ENCODE results near the gene MBOAT1. TPM values are rescaled to one million over a fixed set of nuclear protein-coding genes. Genes with fewer than 3 reads are reported as not detected.

The MBOAT1 gene
- total RNA-seq, 8 experiments from 2014 or later = 0.46 to 3.6 (median 1.4) TPM

DNA sequence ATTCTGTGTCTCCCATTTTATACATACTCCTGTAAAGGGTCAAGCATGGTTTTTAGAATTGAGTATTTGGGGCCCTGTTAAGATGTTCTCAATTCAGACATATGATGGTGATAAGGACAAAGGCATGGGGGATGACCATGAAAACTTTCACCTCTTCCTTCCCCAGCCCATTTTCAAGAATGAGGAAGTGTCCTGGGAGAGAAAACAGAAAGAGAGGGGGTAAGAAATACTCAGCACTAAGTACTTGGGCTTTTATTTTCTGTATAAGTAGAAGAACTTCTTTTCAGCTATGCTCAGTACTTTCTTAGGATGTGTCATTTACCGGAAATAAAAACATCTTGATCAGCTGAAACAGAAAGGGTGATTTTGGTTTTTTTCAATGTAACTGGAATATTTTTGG, 10.9 kb upstream of the MBOAT1 start:
- Histone ChIP-seq H3K4me3 (no peak overlapping the region), H3K27ac (no peak overlapping the region), H3K4me1 (replicated peaks in 1 of 2) (no peaks in the 10 kb centered on the region)
- in situ Hi-C loops (cut with MboI; ENCODE audit: low pct_unique_long_range_greater_than_20kb in 2 of 9, low sequenced_read_pairs in 9 of 9, unreplicated experiment in 9 of 9) = no loop called here
- ATAC-seq (replicated peaks in 6 of 8) = no peak
- WGBS, 10 experiments = 44 to 100% (median 92%) methylated on average over 1 of the region's 1 CpG; no CpG with 5 or more reads in 3 of the 10 experiments

DNA sequence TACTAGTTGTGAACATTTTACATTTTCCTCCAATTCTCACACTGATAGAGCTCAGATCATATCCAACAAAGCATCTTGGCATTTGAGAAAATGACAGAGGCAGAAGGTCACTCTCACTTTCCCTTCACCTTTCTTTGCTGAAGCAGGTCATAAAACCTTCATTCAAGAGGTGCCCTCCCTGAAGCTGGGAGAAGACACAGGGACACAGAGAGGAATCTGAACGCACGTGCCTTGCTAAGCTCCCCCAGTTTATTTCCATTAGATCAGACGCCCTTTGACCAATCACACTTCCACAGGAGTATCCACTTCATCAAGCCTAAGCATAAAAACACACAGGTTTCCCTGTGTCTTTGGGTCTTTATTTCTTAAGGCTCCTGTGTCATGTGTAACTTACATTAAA, 9.2 kb upstream of the MBOAT1 start:
- H3K27ac ChIP-seq = no peak overlapping the region
- 55 to 88% (median 69%) methylated on average over 1 to 3 of the region's 3 CpGs; no CpG with 5 or more reads in 3 of the 10 experiments for WGBS, 10 experiments
- no peak for ATAC-seq (replicated peaks in 6 of 8)
- in situ Hi-C loops (cut with MboI; ENCODE audit: low pct_unique_long_range_greater_than_20kb in 2 of 9, low sequenced_read_pairs in 9 of 9, unreplicated experiment in 9 of 9) = no loop called here
- H3K4me3 ChIP-seq = no peak overlapping the region
- no peaks in the 10 kb centered on the region for H3K4me1 ChIP-seq (replicated peaks in 1 of 2)

DNA sequence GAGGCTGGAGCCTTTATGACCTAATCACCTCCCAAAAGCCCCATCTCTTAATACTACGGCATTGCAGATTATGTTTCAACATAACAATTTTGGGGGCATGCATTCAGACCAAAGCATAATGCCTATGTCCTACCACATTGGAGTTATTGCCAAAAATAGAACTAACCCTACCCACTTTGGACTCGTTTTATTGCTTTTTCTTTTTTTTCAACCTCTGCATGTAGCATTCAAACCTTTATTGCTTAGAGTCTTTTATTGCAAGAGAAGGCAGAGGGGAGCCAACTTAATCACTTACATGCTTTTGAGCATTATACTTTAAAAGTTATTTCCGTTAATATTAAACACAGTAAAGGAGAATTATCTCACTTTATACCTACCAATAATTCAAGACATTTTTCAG, 8.1 kb upstream of the MBOAT1 start:
- H3K4me1 ChIP-seq (replicated peaks in 1 of 2) = no peaks in the 10 kb centered on the region
- WGBS, 10 experiments = 32 to 97% (median 67%) methylated on average over 1 to 3 of the region's 3 CpGs
- no peak for ATAC-seq (replicated peaks in 6 of 8)
- in situ Hi-C loops (cut with MboI; ENCODE audit: low pct_unique_long_range_greater_than_20kb in 2 of 9, low sequenced_read_pairs in 9 of 9, unreplicated experiment in 9 of 9) = no loop called here
- no peak overlapping the region for H3K4me3 ChIP-seq
- no peak overlapping the region for H3K27ac ChIP-seq

DNA sequence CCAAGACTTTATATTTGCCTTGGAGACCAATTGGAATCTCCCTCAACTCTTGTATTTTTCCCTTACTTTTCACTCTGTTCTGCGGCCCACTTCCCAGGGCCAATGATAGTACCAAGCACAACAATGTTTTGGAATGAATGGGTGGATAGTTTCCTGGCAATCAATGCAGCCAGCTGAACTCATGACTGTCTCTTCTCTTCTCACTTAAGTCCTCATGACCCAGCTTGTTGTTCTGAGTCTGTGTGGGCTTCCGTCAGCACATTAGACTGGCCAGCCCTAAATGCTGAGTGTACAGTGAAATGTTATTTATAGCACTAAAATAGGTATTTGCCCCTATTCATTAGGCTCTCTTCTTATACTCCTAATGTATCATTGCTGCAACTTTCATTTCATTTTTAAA, 5.6 kb upstream of the MBOAT1 start:
- WGBS, 10 experiments = 6 to 100% (median 80%) methylated on average over 1 to 2 of the region's 2 CpGs; no CpG with 5 or more reads in 3 of the 10 experiments
- no peak overlapping the region for H3K27ac ChIP-seq
- peak in 7 of 8 experiments; percentile 26 to 81 (median 47) for ATAC-seq (replicated peaks in 6 of 8)
- no peak overlapping the region for H3K4me3 ChIP-seq
- H3K4me1 ChIP-seq (replicated peaks in 1 of 2) = peaks cover 6 to 8% of the 10 kb centered on the region in 2 donors
- in situ Hi-C loops (cut with MboI; ENCODE audit: low pct_unique_long_range_greater_than_20kb in 2 of 9, low sequenced_read_pairs in 9 of 9, unreplicated experiment in 9 of 9) = no loop called here

DNA sequence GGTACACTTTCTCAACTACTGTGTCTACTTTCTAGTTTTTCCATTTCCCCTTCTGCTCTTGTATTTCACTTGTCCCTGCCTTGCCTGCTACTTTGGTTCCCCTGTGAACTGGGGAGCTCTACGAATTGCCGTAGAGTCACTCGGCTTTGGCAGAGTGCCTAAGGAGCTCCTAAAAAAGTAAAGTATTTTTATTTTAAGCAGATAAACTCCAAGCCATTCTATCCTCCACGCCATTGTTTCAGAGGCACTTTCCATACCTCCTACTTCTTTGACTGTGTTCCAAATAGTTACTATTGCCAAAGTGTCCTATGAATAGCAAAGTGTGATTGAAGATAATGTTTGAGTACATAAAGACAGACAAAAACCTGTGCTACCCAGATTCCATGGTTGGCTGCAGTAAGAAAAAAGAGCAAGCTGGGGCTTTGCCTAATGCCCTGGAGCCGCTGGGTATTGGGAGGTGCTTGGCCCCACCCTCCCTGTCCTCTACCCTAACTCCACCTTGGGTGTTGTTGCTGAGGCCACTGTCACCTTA, 5.1 kb upstream of the MBOAT1 start:
- in situ Hi-C loops (cut with MboI; ENCODE audit: low pct_unique_long_range_greater_than_20kb in 2 of 9, low sequenced_read_pairs in 9 of 9, unreplicated experiment in 9 of 9) = no loop called here

DNA sequence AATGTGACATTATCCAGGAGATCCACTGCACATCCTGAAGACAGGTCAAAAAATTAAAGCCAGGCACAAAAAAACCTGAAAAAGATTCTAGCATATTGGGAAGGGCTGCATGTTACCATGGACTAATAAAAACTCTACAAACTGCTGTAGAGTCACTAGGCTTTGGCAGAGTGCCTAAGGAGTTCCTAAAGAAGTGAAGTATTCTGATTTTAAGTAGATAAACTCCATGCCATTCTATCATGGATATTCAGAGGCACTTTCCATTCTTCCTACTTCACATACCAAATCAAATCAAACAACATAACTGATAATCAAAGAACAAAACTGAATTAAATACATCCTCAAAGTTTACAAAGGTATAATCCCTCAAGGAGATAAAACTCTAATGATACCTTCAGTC, 3.0 kb upstream of the MBOAT1 start:
- Histone ChIP-seq H3K4me1 (replicated peaks in 1 of 2) (peaks cover 7 to 8% of the 10 kb centered on the region in 2 donors), H3K4me3 (no peak overlapping the region), H3K27ac (no peak overlapping the region)
- in situ Hi-C loops (cut with MboI; ENCODE audit: low pct_unique_long_range_greater_than_20kb in 2 of 9, low sequenced_read_pairs in 9 of 9, unreplicated experiment in 9 of 9) = no loop called here
- ATAC-seq (replicated peaks in 6 of 8) = no peak

More for the DNA sequence above, 5.1 kb upstream of the MBOAT1 start:
- Histone ChIP-seq H3K27ac (no peak overlapping the region), H3K4me3 (no peak overlapping the region), H3K4me1 (replicated peaks in 1 of 2) (peaks cover 7 to 8% of the 10 kb centered on the region in 2 donors)
- peak in 4 of 8 experiments; percentile 28 to 56 (median 33) for ATAC-seq (replicated peaks in 6 of 8)
- WGBS, 10 experiments = 15 to 100% (median 81%) methylated on average over 4 to 5 of the region's 5 CpGs; no CpG with 5 or more reads in 2 of the 10 experiments

DNA sequence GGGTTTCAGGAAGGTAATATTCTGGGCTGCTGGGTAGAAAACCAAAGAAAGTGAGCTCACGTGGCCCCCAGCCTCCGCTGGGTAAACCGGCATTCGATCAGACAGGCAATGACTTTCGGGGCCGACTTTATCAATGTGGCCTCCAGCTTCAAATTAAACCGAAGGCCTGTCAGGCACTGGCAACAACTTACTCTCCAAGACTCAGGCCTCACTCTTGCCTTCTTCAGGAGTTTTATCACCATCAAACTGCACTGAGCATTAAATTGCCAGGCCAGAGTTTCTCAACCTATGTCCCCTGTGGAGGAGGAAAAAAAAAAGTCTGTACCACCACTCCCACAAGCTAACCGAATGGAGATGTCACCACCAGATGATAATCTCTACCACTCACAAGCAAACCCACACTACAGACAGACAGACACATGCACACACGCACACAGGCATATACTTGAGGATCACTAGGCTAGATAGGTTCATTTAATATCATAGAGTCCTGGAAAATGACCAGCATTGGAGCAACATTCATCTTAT, 1.1 kb upstream of the MBOAT1 start:
- in situ Hi-C loops (cut with MboI; ENCODE audit: low pct_unique_long_range_greater_than_20kb in 2 of 9, low sequenced_read_pairs in 9 of 9, unreplicated experiment in 9 of 9) = no loop called here
- Histone ChIP-seq H3K27ac (no peak overlapping the region), H3K4me1 (replicated peaks in 1 of 2) (peaks cover 7 to 8% of the 10 kb centered on the region in 2 donors), H3K4me3 (peak overlapping the region in 4 of 5 donors; percentile 43 to 66 (median 46))
- ATAC-seq (replicated peaks in 6 of 8) = no peak
- 17 to 71% (median 45%) methylated on average over 1 to 8 of the region's 9 CpGs; no CpG with 5 or more reads in 2 of the 10 experiments for WGBS, 10 experiments

DNA sequence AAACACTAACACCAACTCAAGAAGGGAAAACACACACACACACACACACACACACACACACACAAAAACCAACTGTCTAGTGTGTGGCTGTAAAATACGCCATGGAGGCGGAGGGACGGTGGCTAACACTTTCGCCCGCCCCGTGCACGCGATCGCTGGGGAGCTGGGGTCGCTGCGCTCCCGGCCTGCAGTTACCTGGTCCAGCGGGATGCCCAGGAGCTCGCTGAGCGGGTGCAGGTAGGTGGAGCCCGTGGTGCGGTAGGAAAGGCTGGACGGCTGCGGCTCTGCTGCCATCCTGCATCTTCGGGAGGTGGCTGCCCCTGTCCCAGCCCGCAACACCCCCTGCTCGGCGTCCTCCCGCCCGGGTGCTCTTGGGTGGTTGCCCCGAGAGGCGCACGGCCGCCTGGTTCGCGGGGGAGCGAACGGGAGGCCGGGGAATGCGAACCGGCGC, 303 bp downstream of the MBOAT1 start:
- peaks cover 7 to 8% of the 10 kb centered on the region in 2 donors for H3K4me1 ChIP-seq (replicated peaks in 1 of 2)
- ATAC-seq (replicated peaks in 6 of 8) = peak; percentile 7 to 65 (median 55)
- in situ Hi-C loops (cut with MboI; ENCODE audit: low pct_unique_long_range_greater_than_20kb in 2 of 9, low sequenced_read_pairs in 9 of 9, unreplicated experiment in 9 of 9) = no loop called here
- peak overlapping the region; percentile 43 to 66 (median 46) for H3K4me3 ChIP-seq
- no peak overlapping the region for H3K27ac ChIP-seq
- WGBS, 10 experiments = 0 to 4% methylated on average over 1 to 8 of the region's 37 CpGs; no CpG with 5 or more reads in 8 of the 10 experiments

DNA sequence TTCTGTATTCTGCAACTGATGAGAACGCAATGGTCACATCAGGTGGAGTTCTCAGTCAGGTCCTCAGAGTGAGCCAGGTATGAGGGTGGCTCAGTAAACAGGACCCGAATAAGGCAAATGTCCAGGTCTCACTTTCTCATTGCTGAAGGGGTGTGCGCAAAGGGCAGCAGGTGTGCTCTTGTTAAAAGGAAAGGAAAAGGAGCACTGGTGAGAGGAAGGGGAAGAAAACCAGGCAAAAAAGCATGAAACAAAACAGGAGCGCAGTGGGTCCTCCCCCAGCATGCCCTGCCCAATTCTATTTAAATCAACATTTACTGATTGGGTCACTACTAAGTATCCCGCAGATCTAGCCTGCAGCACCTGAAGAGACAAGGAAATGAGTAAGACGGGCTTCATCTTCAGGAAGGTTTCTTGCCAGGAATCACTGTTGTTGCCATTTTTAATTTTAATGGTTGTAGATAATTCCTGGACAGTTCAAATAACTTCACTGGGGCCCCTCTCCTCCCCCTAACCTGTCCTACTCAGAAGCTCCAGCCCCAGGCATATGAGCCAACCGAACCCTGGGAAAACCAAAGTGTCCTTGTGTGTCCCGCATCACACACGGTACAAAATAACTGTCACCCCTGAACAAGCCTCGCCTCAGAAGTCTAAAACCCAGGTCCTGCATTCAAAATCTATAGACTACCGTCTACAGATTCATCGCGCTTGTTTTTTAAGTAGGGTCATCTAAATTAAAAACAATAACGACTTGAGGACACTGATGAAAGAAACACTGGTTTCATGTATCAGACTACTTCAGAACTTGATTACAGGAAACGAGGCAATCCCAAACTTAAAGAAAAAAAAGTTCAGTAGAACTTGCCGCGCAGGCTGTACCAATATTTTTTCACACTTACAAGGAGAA, 980 bp downstream of the MBOAT1 start:
- H3K27ac ChIP-seq = no peak overlapping the region
- no peak for ATAC-seq (replicated peaks in 6 of 8)
- in situ Hi-C loops (cut with MboI; ENCODE audit: low pct_unique_long_range_greater_than_20kb in 2 of 9, low sequenced_read_pairs in 9 of 9, unreplicated experiment in 9 of 9) = no loop called here
- peaks cover 7 to 8% of the 10 kb centered on the region in 2 donors for H3K4me1 ChIP-seq (replicated peaks in 1 of 2)
- H3K4me3 ChIP-seq = peak overlapping the region; percentile 43 to 66 (median 46)
- WGBS, 10 experiments = 17 to 52% (median 29%) methylated on average over 3 to 14 of the region's 17 CpGs; no CpG with 5 or more reads in 1 of the 10 experiments

DNA sequence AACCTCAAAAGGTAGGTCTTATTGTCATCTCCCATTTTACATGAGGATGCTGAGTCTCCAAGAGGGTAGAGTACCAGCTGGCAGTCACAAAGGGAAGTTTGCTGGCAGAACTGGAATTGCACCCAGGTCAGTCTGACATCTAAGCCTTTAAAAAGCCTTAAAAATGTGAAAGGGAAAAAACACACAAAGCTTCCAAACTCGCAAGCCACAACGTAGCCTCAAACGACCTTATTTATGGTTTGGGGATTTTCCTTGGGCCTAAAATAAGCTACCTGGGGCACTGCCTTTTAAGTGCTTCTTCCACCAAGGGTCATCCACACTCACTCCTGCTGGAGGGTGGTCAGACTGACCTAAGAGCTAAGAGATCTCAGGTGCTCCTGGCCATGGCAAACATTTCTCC, 2.1 kb downstream of the MBOAT1 start:
- 63 to 93% (median 87%) methylated on average over 3 of the region's 3 CpGs; no CpG with 5 or more reads in 7 of the 10 experiments for WGBS, 10 experiments
- Histone ChIP-seq H3K27ac (no peak overlapping the region), H3K4me3 (no peak overlapping the region), H3K4me1 (replicated peaks in 1 of 2) (peaks cover 7 to 8% of the 10 kb centered on the region in 2 donors)
- ATAC-seq (replicated peaks in 6 of 8) = no peak
- in situ Hi-C loops (cut with MboI; ENCODE audit: low pct_unique_long_range_greater_than_20kb in 2 of 9, low sequenced_read_pairs in 9 of 9, unreplicated experiment in 9 of 9) = no loop called here

DNA sequence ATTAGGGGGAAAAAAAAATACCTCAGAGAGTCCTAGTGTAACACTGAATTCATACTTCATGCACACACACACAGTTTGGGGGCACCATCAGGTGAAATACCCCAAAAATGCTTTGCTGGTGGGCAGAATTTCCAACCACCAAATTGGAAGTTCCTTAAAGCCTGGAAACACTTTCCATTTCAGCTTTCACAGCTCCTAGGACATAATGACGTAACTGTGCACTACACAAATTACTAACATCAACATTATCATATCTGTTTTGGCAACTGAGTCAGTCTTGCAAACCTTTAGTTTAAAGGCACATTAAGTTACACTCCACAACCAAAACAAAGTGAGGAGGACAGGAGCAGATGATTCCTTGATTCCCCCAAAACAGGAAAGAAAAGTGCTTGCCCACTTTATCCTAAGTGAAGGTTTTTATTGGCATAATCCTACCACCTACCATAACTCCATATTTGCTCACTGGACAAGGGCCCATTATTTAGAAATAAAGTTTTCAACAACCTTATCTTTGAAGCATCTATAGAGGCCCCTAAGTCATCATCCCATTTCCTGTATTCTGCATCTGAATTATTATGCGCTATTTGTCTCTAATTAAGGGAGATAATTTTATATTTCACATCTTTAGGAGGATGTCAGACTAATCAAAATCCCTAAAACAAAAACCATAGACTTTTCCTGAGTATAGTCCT, 3.4 kb downstream of the MBOAT1 start:
- ATAC-seq (replicated peaks in 6 of 8) = no peak

DNA sequence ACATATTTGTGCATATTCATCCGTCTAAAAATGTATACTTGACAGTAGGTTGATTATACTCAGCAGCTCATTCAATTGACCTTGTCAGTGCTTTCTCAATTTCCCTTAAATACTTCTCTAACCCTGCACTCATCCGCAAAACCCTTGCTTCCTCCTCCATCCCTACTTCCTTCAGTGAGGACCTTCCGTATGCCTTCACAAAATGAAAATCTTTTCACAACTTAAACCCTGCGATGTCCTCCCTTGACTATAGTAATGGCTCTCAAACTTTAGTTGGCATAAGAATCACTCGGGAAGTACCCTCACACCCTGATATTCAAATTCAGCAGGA, 5.2 kb downstream of the MBOAT1 start:
- Histone ChIP-seq H3K4me1 (replicated peaks in 1 of 2) (no peaks in the 10 kb centered on the region), H3K4me3 (no peak overlapping the region), H3K27ac (no peak overlapping the region)
- in situ Hi-C loops (cut with MboI; ENCODE audit: low pct_unique_long_range_greater_than_20kb in 2 of 9, low sequenced_read_pairs in 9 of 9, unreplicated experiment in 9 of 9) = no loop called here
- 80 to 96% (median 92%) methylated on average over 3 to 5 of the region's 5 CpGs; no CpG with 5 or more reads in 1 of the 10 experiments for WGBS, 10 experiments
- ATAC-seq (replicated peaks in 6 of 8) = no peak

More for the DNA sequence above, 3.4 kb downstream of the MBOAT1 start:
- WGBS, 10 experiments = 54 to 100% (median 85%) methylated on average over 1 to 2 of the region's 2 CpGs; no CpG with 5 or more reads in 1 of the 10 experiments
- peaks cover 7 to 8% of the 10 kb centered on the region in 2 donors for H3K4me1 ChIP-seq (replicated peaks in 1 of 2)
- in situ Hi-C loops (cut with MboI; ENCODE audit: low pct_unique_long_range_greater_than_20kb in 2 of 9, low sequenced_read_pairs in 9 of 9, unreplicated experiment in 9 of 9) = no loop called here
- H3K27ac ChIP-seq = no peak overlapping the region
- H3K4me3 ChIP-seq = no peak overlapping the region

DNA sequence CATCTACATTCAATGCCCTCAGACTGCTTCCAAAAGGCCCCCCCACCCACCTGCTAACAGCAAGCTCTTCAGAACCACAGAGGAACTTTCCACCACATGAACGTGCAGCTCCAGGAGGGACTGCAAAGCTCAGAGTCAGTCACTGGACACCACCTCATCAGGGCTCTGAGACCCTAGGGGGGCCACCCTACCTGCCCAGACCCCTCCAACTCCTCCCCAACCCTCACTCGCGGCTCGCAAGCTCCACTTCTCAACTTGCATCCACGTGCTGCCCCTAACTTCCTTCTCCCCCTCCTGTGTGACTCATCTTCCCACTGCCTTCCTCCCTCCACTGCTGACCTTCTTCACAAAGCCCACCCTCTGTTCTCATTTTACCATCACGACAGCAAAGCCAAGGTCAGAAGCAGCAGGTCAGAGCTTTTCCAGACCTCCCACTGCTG, 6.5 kb downstream of the MBOAT1 start:
- in situ Hi-C loops (cut with MboI; ENCODE audit: low pct_unique_long_range_greater_than_20kb in 2 of 9, low sequenced_read_pairs in 9 of 9, unreplicated experiment in 9 of 9) = no loop called here
- no peaks in the 10 kb centered on the region for H3K4me1 ChIP-seq (replicated peaks in 1 of 2)
- no peak overlapping the region for H3K27ac ChIP-seq
- ATAC-seq (replicated peaks in 6 of 8) = no peak
- 56 to 100% (median 100%) methylated on average over 1 to 4 of the region's 6 CpGs; no CpG with 5 or more reads in 7 of the 10 experiments for WGBS, 10 experiments
- H3K4me3 ChIP-seq = no peak overlapping the region

All from motor neuron (in vitro differentiated cells).